Fibroblast of peridontal ligament (primary cell): ENCODE data around the gene CALML3.

Source experiments
- DNase-seq: peaks from one replicate; pipeline ENCODE4 v3.0.0-alpha.2; 2010; ENCODE audit errors: extremely low read depth

The CALML3 gene

GRCh38 chr10:5525561-5526341, 990 bp downstream of the CALML3 start:
- DNase-seq, result no peak

GRCh38 chr10:5526691-5527331, 2.0 kb downstream of the CALML3 start:
- no peak for DNase-seq

- no peak for DNase-seq
These were observed 2.8 kb downstream of the CALML3 start for GRCh38 chr10:5527332-5528200.

- DNase-seq, result no peak
These were observed 4.4 kb downstream of the CALML3 start for GRCh38 chr10:5528989-5529701.

DNA sequence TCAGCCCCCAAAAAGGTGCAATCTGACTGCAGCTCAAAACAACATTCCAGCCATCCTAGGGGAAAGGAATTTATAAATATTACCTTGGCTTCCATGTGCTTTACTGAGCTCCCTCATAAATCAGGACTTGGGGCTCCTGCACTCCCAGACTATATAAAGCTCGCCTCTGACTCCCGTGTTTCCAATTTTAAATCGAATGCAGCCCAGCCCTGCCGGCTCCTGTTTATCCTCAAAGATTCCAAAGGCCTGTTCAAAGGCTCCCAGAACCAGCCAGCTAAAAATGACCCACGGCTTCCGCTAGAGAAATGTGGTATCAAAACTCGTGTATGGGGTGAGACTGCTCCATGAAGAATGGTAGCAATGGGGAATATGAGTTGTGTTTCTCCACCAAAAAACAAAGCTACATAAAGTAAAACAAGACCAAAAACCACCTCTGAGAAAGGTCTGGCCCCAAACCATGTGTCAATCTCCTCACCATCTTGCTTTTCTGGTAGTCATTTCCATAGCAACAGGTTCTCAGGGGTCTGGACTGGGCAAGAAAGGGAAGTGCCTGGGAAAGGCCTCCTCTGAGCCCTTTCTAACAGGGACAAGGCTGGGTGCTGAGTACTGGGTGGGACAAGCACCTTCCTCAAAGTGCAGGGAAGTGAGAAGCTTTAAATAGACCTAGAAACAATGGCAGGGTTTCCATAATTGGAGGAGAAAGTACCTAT, 5.1 kb downstream of the CALML3 start:
- no peak for DNase-seq

GRCh38 chr10:5530412-5530806, 5.6 kb downstream of the CALML3 start:
- DNase-seq, result no peak

DNA sequence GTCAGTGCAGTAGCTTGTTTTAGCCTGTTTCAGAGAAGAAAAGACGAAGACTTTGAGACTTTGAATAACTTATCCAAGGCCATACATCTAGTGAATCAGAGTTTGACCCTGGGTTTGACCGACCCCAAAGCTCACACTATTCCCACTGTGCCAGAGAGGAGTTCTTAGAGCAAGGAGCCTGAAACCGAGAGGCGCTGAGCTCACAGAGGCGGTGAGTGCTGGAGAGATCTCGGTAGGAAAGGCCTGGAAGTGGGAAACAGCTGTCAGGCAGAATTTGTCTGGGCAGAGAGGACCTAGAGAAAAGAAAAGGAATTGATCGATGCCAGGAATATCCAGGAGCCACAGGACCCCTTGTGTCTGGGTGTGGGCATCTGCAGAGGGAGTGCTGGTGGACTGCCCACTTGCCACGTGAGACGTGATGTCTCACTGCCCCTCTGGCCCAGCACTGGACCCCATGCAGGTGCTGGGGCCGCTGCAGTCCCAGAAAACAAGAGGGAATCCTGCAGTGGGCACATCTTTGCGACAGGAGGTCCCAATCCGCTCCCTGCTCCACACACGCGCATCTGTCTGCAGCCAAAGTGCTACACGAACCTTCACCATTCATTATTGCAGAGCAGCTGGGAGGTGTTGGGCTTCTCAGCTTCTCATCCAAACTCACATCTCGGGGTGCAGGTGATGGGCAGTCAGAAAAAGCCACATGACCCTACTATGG, 6.2 kb downstream of the CALML3 start:
- DNase-seq, result no peak

DNA sequence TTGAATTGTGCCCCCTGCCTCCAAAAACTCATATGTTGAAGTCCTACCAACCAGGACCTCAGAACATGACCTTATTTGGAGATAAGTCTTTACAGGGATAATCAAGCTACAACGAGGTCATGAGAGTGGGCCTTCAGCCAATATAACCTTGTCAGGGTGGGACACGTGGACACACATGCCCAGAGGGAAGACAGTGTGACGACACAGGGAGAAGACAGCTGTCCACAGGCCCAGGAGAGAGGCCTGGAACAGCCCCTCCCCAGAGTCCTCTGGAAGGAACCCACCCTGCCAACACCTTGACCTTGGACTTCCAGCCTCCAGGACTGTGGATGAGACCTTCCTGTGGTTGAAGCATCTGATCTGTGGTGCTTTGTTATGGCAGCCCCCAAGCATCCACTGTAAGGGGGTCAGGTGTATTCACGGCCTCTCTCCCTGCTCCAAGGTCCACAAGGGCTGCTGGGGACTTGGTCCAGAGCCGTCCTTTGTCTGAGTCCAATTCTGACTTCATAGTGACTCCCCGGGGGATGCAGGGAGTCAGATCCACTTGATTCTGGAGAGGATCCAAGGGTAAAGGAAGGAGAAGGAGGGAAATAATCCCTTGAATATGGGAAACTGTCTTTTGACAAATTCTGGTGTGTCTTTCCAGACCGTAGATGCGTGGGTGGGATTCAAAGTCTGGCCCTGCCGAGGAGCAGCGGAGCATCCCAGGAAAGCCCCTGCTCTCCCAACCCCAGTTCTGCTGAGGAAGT, 7.0 kb downstream of the CALML3 start:
- DNase-seq, result no peak

GRCh38 chr10:5532307-5532605, 7.5 kb downstream of the CALML3 start:
- DNase-seq, result no peak

- no peak for DNase-seq
These were observed 7.9 kb downstream of the CALML3 start for GRCh38 chr10:5532618-5533097.

GRCh38 chr10:5533098-5533731, 8.5 kb downstream of the CALML3 start:
- DNase-seq, result no peak

GRCh38 chr10:5534051-5534821, 9.5 kb downstream of the CALML3 start:
- DNase-seq, result peak; percentile 25

DNA sequence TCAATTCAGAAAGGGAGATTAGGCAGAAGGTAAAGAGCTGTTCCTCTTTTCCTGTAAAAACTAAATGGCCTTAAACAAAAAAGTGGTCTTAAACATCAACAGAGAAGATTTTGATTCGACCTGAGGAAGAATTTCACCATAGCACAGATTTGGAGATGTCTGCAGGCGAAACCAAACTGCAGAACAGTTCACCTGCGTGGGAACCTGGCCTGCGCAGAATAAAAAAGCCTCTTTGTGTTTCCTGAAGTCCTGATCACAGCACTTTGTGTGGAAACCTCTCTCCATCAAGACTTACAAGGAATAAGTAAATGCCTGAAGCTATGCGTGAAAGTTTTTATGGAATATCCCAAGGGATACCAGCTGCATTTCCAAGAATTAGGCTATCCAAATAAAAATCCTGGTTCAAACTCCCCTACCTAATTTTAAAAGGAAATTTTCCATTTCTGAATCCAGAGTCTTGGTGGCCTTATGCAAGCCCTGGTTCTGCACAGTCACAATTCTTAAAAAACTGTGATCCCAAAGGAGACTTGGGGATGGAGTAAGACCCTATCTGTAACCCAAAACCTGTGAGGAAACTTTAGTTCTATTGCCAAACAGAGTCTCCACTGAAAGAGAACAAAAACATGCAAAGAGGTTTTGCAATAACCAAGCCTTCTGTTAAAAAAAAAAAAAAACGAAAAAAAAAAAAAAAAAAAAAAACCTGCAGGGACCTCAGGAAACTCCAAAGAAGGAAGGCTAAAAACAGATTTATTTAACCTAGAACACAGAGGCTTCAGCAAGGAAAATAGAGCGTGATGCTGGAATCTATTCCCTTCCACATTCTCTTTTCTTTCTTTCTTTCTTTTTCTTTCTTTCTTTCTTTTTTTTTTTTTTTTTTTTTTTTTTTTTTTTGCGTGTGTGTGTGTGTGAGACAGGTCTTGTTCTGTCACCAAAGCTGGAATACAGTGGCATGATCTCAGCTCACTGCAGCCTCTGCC, 10.4 kb downstream of the CALML3 start:
- peak; percentile 98 for DNase-seq

- no peak for DNase-seq
These were observed 11.8 kb downstream of the CALML3 start for GRCh38 chr10:5536486-5537081.

DNA sequence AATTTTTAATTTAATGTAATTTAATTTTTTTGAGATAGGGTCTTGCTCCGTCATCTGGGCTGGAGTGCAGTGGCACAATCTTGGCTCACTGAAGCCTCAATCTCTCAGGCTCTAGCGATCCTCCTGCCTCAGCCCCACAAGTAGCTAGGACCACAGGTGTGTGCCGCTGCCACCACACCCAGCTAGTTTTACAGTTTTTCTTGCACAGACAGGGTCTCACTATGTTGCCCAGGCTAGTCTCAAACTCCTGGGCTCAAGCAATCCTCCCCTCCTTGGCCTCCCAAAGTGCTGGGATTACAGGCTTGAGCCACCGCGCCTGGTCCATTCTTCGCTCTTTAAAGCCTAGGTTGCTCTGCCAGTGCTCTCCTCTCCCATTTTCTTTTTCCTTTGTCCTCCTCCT, 12.9 kb downstream of the CALML3 start:
- no peak for DNase-seq

- DNase-seq, result peak; percentile 60
These were observed 13.7 kb downstream of the CALML3 start for GRCh38 chr10:5538446-5538845.
